BJ (cell line): Measurements from ENCODE around the gene C21orf91. TPM values are rescaled to one million over a fixed set of nuclear protein-coding genes. Genes with fewer than 3 reads are reported as not detected.

Source experiments
- CTCF ChIA-PET: fragments of 350-600 bp; formaldehyde crosslinking; extraction: SDS; loops from one replicate; lab custom pipeline; 2021; ENCODE audit warnings: antibody characterized with exemption, inconsistent platforms; lab: Yijun Ruan, JAX
- POLR2A ChIA-PET: fragments of 300-600 bp; sonication (Branson Sonifier 250); formaldehyde crosslinking; extraction: SDS; loops from one replicate; lab custom pipeline; 2021; ENCODE audit warnings: antibody characterized with exemption; lab: Charles Lee
- DNase-seq: peaks from one replicate; pipeline ENCODE4 v3.0.0-alpha.2; 2011; ENCODE audit warnings: low read depth
- H3K27me3 ChIP-seq: 2 replicates; pipeline ENCODE4 v1.6.0; 2011; ENCODE audit warnings: low read length; ENCODE audit not compliant: control insufficient read depth, insufficient read depth
- H3K36me3 ChIP-seq: 2 replicates; pipeline ENCODE4 v1.5.1; 2011; ENCODE audit warnings: low read length; ENCODE audit not compliant: control insufficient read depth, insufficient read depth
- H3K4me3 ChIP-seq: 2 replicates; pipeline ENCODE4 v1.5.1; 2011; ENCODE audit warnings: low read depth, mild to moderate bottlenecking, control low read depth, low read length
- polyA plus RNA-seq: library from polyadenylated mRNA; depleted of rRNA; stranded (reverse); fragments of >200 nt; gene quantifications from 2 replicates; pipeline ENCODE4 v1.2.3, GENCODE V29; 2011
- TF ChIP-seq, protein P1 (sequence below): IDR thresholded peaks from 2 replicates; pipeline ENCODE4 v1.5.1; 2011; ENCODE audit warnings: low read depth, mild to moderate bottlenecking, control low read depth, inconsistent platforms, low read length, moderate library complexity; ENCODE audit not compliant: insufficient read depth

The C21orf91 gene
- polyA plus RNA-seq, 1 experiment = 3.4 TPM

DNA sequence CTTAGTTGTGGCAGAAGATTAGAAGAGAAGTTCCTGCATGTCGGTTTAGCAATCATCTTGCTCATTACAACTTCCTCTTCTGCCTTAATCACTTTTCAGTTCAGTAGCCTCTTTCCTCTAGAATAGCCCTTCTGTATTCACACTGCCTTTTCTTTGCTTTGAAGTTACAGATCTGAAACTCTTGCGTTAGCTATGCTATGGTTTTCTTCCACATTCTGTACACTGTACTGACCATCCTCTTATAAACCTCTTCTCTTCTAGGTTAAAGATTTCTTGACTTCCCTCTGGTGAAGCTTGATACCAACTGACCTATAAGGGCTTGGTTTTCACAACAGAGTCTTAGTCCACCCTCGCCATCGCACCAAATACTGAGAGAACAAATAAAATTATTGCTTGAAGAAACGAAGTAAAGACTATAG is 35.0 kb downstream of the C21orf91 start:
- Histone ChIP-seq H3K36me3 (peaks cover 2% of the 10 kb centered on the region), H3K27me3 (no peaks in the 10 kb centered on the region), H3K4me3 (no peak overlapping the region)
- TF ChIP-seq, protein P1, sequence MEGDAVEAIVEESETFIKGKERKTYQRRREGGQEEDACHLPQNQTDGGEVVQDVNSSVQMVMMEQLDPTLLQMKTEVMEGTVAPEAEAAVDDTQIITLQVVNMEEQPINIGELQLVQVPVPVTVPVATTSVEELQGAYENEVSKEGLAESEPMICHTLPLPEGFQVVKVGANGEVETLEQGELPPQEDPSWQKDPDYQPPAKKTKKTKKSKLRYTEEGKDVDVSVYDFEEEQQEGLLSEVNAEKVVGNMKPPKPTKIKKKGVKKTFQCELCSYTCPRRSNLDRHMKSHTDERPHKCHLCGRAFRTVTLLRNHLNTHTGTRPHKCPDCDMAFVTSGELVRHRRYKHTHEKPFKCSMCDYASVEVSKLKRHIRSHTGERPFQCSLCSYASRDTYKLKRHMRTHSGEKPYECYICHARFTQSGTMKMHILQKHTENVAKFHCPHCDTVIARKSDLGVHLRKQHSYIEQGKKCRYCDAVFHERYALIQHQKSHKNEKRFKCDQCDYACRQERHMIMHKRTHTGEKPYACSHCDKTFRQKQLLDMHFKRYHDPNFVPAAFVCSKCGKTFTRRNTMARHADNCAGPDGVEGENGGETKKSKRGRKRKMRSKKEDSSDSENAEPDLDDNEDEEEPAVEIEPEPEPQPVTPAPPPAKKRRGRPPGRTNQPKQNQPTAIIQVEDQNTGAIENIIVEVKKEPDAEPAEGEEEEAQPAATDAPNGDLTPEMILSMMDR = no peak
- POLR2A ChIA-PET = no interaction called here
- CTCF ChIA-PET = no interaction called here
- DNase-seq = no peak

DNA sequence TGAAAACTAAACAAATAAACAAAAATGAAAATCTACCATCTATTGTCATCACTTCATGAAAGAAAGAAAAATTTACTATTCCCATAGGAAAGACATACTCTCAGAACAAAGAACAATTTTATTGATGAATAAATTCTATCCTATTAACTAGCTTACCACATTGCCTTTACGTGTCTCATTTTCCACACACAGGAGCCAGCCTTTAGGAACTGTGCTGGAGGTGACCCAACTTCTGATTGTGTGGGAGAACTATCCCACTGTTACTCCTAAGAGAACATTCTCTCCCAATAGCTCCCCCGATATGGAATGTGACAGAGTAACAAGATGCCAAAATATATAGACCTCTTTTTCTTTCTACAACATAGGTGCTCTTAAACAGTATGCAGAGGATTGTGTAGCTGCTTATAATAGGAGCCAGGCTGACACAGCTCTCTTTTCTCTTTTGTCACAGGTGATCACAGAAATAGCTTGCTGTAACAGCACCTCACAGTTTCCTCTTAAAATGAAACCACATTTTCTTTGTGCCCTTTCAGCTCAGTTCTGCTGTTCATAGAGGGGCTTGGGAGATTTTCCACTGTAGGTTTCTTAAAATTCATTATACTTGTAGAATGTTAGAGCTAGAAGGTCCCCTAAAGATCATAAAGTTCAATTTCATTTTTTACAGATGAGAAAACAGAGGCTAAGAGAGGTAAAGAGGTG is 35.5 kb downstream of the C21orf91 start:
- no peak for DNase-seq
- H3K4me3 ChIP-seq = no peak overlapping the region
- POLR2A ChIA-PET = no interaction called here
- TF ChIP-seq, protein P1 = no peak
- H3K27me3 ChIP-seq = no peaks in the 10 kb centered on the region
- peaks cover 2% of the 10 kb centered on the region for H3K36me3 ChIP-seq
- CTCF ChIA-PET = no interaction called here

DNA sequence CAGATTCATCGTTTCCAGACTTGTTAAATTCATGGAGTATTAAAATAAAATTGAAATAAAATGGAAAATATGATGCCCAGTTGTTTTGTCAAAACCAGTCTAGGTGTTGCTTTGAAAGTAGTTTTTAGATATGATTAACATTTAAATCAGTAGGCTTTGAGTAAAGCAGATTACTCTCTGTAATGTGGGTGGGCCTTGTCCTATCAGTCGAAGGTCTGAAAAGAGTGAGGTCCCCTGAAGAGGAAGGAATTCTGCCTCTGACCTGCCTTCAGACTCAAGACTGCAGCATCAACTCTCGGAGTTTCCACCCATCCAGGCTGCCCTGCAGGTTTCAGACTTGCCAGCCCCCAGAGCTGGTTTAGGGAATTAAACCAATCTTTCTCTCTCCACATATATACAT is 36.2 kb downstream of the C21orf91 start:
- no peaks in the 10 kb centered on the region for H3K27me3 ChIP-seq
- H3K36me3 ChIP-seq = peaks cover 2% of the 10 kb centered on the region
- TF ChIP-seq, protein P1 = no peak
- ChIA-PET POLR2A (no interaction called here), CTCF (no interaction called here)
- DNase-seq = no peak
- H3K4me3 ChIP-seq = no peak overlapping the region

DNA sequence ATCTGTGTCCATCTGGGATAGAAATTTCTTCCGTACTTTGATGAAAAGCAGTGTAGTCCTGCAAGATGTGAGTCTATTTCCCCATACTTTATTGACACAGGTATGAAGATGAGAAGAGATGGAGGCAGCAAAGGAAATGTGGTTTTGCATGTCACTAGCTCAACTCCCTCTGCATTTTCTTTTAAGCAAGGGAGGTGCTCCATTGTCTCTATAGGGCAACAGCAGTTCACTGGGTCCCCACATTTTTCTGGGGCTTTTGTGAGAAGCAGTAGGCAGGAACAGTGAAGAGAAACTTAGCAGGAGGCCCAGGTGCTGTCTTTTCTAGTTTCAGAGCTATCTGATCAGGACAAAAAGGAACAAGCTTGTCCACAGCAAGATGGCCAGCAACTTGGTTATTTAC is 37.1 kb downstream of the C21orf91 start:
- CTCF ChIA-PET = interaction anchor here (0.6 to 1.7 kb wide), 3 partner anchors 9 to 43 kb away, joined by 3 to 5 read pairs (median 4); no protein-coding TSS in a partner anchor
- TF ChIP-seq, protein P1 = no peak

DNA sequence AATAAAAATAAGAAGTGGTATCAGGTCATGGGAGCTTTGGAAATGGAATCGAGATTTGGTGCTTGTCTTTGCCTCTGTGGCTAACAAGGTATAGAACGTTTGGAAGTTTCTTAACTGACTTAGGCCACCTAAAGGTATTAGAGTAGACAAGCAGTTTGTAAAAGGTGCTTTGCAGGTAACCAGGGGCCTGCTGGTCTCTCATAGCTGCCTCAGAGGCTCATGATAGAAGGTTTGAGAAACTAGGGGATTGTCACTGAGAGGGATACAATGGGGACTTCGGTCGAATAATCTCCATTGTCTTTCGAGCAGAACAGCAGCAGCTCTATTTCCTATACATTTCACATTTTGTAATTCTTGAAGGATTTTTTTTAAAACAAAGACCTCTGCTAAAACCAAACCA is 37.6 kb downstream of the C21orf91 start:
- TF ChIP-seq, protein P1 = no peak
- no peak overlapping the region for H3K4me3 ChIP-seq
- H3K27me3 ChIP-seq = no peaks in the 10 kb centered on the region
- DNase-seq = no peak
- no peaks in the 10 kb centered on the region for H3K36me3 ChIP-seq
- POLR2A ChIA-PET = no interaction called here
- CTCF ChIA-PET = interaction anchor here (1.1 to 1.7 kb wide), 2 partner anchors 9 to 18 kb away, joined by 4 to 5 read pairs; no protein-coding TSS in a partner anchor

More for the DNA sequence above, 37.1 kb downstream of the C21orf91 start:
- Histone ChIP-seq H3K36me3 (peaks cover 2% of the 10 kb centered on the region), H3K4me3 (no peak overlapping the region), H3K27me3 (no peaks in the 10 kb centered on the region)
- POLR2A ChIA-PET = no interaction called here
- no peak for DNase-seq
